Suprapubic skin (tissue), 4 donors: ENCODE measurements around the gene CFAP58. TPM values are rescaled to one million over a fixed set of nuclear protein-coding genes. Genes with fewer than 3 reads are reported as not detected.

Experiments used
- DNase-seq, 2 donors: peaks; one replicate each; pipeline ENCODE4 v3.0.0-alpha.2; 2019; ENCODE audit warnings: low spot score in 2 of 2
- H3K27ac ChIP-seq: fragments of 200-600 bp; sonication (generic); one replicate; pipeline ENCODE4 v1.5.1; 2019
- H3K27me3 ChIP-seq: fragments of 200-600 bp; sonication (generic); one replicate; pipeline ENCODE4 v1.5.1; 2019
- H3K36me3 ChIP-seq: fragments of 200-600 bp; sonication (generic); one replicate; pipeline ENCODE4 v1.5.1; 2019
- H3K4me1 ChIP-seq: fragments of 200-600 bp; sonication (generic); one replicate; pipeline ENCODE4 v1.5.1; 2019
- H3K4me3 ChIP-seq: fragments of 200-600 bp; sonication (generic); one replicate; pipeline ENCODE4 v1.5.1; 2019; ENCODE audit warnings: mild to moderate bottlenecking
- H3K9me3 ChIP-seq: fragments of 200-600 bp; sonication (generic); one replicate; pipeline ENCODE4 v1.5.1; 2019
- EP300 ChIP-seq: sonication (generic); formaldehyde crosslinking; IDR thresholded peaks from one replicate; pipeline ENCODE4 v1.6.1; 2017; ENCODE audit warnings: antibody characterized with exemption
- POLR2A ChIP-seq, 2 donors: fragments of 450-650 bp; IDR thresholded peaks; one replicate each; pipeline ENCODE4 v1.6.1; 2017; ENCODE audit warnings: antibody characterized with exemption in 2 of 2, mild to moderate bottlenecking in 2 of 2, moderate library complexity in 2 of 2
- POLR2AphosphoS5 ChIP-seq, 3 donors: sonication (generic); formaldehyde crosslinking; IDR thresholded peaks; one replicate each; pipeline ENCODE4 v1.6.1; 2017; ENCODE audit warnings: antibody characterized with exemption in 3 of 3
- WGBS: methylation state at CpG from one replicate; pipeline ENCODE4 v1.1.5; 2018; 5-methylcytosine and 5-hydroxymethylcytosine counted together
- total RNA-seq, 4 donors: library from RNA; depleted of rRNA; stranded (reverse); fragments of >200 nt; gene quantifications; one replicate each; pipeline ENCODE4 v1.1.0, GENCODE V29; 2016
- TF ChIP-seq, protein P1 (sequence below), 2 donors: fragments of 200-600 bp in 1 of 2; fragments of 450-650 bp in 1 of 2; sonication (generic) in 1 of 2; IDR thresholded peaks; one replicate each; pipeline ENCODE4 v1.5.1; 2016 to 2019; ENCODE audit warnings: antibody characterized with exemption in 2 of 2, mild to moderate bottlenecking in 1 of 2, moderate library complexity in 1 of 2

CFAP58 gene
- total RNA-seq, 4 donors from 2014 or later = 0.13 to 1.0 (median 0.39) TPM

DNA sequence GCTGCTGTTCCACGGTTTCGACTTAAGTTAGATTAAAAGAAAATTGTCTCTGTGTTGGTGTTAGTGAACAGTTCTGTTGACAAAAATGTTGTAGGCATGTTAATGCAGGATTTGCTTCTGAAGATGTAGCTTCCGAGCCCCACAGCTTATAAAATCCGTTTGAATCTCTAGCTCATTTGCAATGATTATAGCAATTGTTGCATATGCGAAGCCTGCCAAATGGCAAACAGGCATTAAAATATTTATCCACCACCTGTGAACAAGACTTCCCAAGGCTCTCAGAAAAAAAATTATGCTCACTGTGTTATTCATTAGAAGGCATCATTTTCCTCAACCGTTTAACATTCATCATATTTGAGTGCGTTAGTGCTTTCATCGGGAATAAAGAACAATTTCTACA lies 14.3 kb downstream of the CFAP58 start:
- WGBS = 38% methylated on average over 8 of the region's 8 CpGs

DNA sequence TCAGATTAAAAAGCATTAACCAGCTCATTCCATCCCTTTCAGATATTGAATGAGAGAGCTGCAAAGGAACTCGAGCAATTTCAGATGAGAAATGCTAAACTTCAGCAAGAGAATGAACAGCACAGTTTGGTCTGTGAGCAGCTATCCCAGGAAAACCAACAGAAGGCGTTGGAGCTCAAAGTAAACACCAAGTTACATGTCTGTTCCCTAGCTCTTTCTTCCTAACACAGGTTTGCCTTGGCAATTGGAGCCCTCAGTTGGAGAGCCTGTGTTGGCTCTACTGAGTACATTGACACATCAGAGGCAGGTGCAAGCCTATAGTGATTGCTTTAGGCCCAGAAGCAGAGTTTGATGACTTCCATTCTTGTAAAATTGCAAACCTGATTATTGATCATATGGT lies 14.7 kb downstream of the CFAP58 start:
- 53% methylated on average over 2 of the region's 2 CpGs for WGBS
- H3K27ac ChIP-seq = no peak overlapping the region
- H3K4me1 ChIP-seq = no peaks in the 10 kb centered on the region
- peaks cover 3% of the 10 kb centered on the region for H3K9me3 ChIP-seq
- DNase-seq = no peak
- no peak overlapping the region for H3K4me3 ChIP-seq
- peaks cover 2% of the 10 kb centered on the region for H3K27me3 ChIP-seq
- TF ChIP-seq EP300 (no peak), POLR2AphosphoS5 (IDR thresholded peaks at IDR 0.05) (no peak), POLR2A (IDR thresholded peaks at IDR 0.05) (no peak)
- TF ChIP-seq, protein P1, sequence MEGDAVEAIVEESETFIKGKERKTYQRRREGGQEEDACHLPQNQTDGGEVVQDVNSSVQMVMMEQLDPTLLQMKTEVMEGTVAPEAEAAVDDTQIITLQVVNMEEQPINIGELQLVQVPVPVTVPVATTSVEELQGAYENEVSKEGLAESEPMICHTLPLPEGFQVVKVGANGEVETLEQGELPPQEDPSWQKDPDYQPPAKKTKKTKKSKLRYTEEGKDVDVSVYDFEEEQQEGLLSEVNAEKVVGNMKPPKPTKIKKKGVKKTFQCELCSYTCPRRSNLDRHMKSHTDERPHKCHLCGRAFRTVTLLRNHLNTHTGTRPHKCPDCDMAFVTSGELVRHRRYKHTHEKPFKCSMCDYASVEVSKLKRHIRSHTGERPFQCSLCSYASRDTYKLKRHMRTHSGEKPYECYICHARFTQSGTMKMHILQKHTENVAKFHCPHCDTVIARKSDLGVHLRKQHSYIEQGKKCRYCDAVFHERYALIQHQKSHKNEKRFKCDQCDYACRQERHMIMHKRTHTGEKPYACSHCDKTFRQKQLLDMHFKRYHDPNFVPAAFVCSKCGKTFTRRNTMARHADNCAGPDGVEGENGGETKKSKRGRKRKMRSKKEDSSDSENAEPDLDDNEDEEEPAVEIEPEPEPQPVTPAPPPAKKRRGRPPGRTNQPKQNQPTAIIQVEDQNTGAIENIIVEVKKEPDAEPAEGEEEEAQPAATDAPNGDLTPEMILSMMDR (IDR thresholded peaks at IDR 0.05) = no peak
- H3K36me3 ChIP-seq = no peaks in the 10 kb centered on the region

More for the DNA sequence above, 14.3 kb downstream of the CFAP58 start:
- H3K9me3 ChIP-seq = peaks cover 3% of the 10 kb centered on the region
- H3K4me3 ChIP-seq = no peak overlapping the region
- no peak overlapping the region for H3K27ac ChIP-seq
- no peaks in the 10 kb centered on the region for H3K36me3 ChIP-seq
- TF ChIP-seq EP300 (no peak), POLR2A (IDR thresholded peaks at IDR 0.05) (no peak), POLR2AphosphoS5 (IDR thresholded peaks at IDR 0.05) (no peak)
- TF ChIP-seq, protein P1 (IDR thresholded peaks at IDR 0.05) = no peak
- no peaks in the 10 kb centered on the region for H3K27me3 ChIP-seq
- no peak for DNase-seq
- H3K4me1 ChIP-seq = no peaks in the 10 kb centered on the region

DNA sequence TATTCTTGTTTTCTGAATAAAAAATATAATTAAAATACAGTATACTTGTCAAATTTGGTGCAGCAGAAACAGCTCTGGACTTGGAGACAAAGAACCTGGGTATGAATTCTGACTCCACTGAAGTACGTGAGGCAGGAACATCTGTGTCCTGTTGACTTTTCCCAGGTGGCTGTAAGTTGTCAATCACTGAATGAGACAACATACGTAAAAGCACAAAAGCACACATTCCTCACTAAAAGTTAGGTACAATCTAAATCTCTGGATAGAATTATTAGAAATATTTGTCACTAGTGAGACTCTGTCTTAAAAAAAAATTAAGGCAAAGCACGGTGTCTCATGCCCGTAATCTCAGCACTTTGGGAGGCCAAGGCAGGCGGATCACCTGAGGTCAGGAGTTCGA lies 18.1 kb downstream of the CFAP58 start:
- Histone ChIP-seq H3K4me3 (no peak overlapping the region), H3K27me3 (peaks cover 11% of the 10 kb centered on the region), H3K4me1 (no peaks in the 10 kb centered on the region), H3K9me3 (peaks cover 3% of the 10 kb centered on the region), H3K36me3 (no peaks in the 10 kb centered on the region), H3K27ac (no peak overlapping the region)
- TF ChIP-seq POLR2A (IDR thresholded peaks at IDR 0.05) (no peak), POLR2AphosphoS5 (IDR thresholded peaks at IDR 0.05) (no peak), EP300 (no peak)
- TF ChIP-seq, protein P1 (IDR thresholded peaks at IDR 0.05) = no peak
- 89% methylated on average over 6 of the region's 6 CpGs for WGBS
- no peak for DNase-seq

DNA sequence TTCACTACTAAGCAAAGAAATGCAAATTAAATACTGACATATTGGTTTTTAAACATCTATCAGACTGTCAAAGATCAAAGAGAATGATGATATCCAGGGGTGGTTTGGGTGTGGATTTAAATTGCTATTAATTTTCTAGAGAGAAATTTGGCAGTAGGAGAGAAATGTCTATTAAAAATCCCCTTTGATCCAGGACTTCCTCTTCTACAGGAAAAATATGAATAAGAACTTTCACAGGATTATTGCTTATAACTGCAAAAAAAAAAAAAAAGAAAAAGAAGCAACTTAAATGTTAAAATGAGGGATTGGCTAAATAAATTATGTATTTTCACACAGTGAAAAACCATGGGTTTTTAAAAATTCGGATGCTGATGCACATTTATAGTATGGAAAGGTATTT lies 21.0 kb downstream of the CFAP58 start:
- TF ChIP-seq POLR2A (IDR thresholded peaks at IDR 0.05) (no peak), POLR2AphosphoS5 (IDR thresholded peaks at IDR 0.05) (no peak), EP300 (no peak)
- TF ChIP-seq, protein P1 (IDR thresholded peaks at IDR 0.05) = no peak

DNA sequence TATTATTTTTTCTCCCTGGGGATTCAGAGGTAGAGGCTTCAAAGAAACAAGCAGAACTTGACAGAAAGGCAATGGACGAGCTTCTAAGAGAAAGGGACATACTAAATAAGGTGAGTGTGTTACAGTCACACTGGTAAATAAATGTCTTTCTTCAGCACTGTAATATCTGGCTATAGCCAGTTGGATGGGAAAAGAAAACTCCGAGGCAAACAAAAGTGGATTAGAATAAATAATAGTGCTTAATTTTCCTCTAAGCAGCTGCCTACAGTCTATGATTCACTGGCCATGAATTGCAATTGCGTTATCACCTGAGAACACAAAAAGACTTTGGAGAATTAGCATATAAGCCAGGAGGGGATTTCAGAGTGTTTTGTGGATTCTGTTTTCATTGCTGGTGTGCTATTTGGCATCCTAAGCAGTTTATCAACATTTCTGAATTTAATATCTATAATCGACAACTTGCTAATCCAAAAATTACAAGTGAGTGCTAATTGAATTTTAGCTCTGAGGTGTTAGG lies 23.2 kb downstream of the CFAP58 start:
- Histone ChIP-seq H3K36me3 (no peaks in the 10 kb centered on the region), H3K27me3 (peaks cover 11% of the 10 kb centered on the region), H3K4me1 (no peaks in the 10 kb centered on the region), H3K27ac (no peak overlapping the region), H3K4me3 (no peak overlapping the region), H3K9me3 (peaks cover 3% of the 10 kb centered on the region)
- 55% methylated on average over 4 of the region's 4 CpGs for WGBS
- no peak for DNase-seq
- no peak for TF ChIP-seq POLR2AphosphoS5 (IDR thresholded peaks at IDR 0.05)
- TF ChIP-seq, protein P1 (IDR thresholded peaks at IDR 0.05) = no peak
- no peak for TF ChIP-seq POLR2A (IDR thresholded peaks at IDR 0.05)
- no peak for TF ChIP-seq EP300

More for the DNA sequence above, 21.0 kb downstream of the CFAP58 start:
- Histone ChIP-seq H3K4me3 (no peak overlapping the region), H3K36me3 (no peaks in the 10 kb centered on the region), H3K27ac (no peak overlapping the region), H3K9me3 (peaks cover 3% of the 10 kb centered on the region), H3K27me3 (peaks cover 11% of the 10 kb centered on the region), H3K4me1 (no peaks in the 10 kb centered on the region)
- DNase-seq = no peak
- WGBS = 40% methylated on average over 1 of the region's 1 CpG
